SU-DHL-6 (cell line): Measurements from ENCODE around the gene ZNF248.

Experiments
- CTCF ChIP-seq: fragments of 200-600 bp; sonication (generic); IDR thresholded peaks from one replicate; pipeline ENCODE4 v1.5.1; 2017; ENCODE audit warnings: antibody characterized with exemption, mild to moderate bottlenecking, low read length, moderate library complexity; ENCODE audit not compliant: insufficient read depth, poor library complexity, severe bottlenecking
- EZH2phosphoT487 ChIP-seq: fragments of 200-600 bp; sonication (generic), shearing (Covaris generic); conservative IDR thresholded peaks from 2 replicates; pipeline ENCODE4 v1.6.1; 2018; ENCODE audit warnings: mild to moderate bottlenecking, antibody characterized with exemption, low read length, moderate library complexity, mixed read lengths

GRCh38 chr10:37775612-37776011, 81.8 kb downstream of the ZNF248 start:
- TF ChIP-seq CTCF (no peak), EZH2phosphoT487 (no peak)
